Measurements from ENCODE around the gene ACOXL. TPM values are rescaled to one million over a fixed set of nuclear protein-coding genes. Genes with fewer than 3 reads are reported as not detected.
"Not testable (repeated sequence)": the region's sequence is repeated elsewhere in the genome, so short reads cannot be mapped to it uniquely, and the experiment has no call there.

ACOXL gene
- polyA plus RNA-seq, result under 1 TPM in 1 of 3 donors, not detected in 2; 0.10 TPM

- no peak within 1 kb of the TSS for H3K27ac ChIP-seq (ENCODE audit: low read depth, low read length)
Measured at GRCh38 chr2:110732422-110733413, at the start of gene ACOXL. Gene ACOXL (plus strand): TSS chr2:110732573. CDS start chr2:110768390, 35,817 bp downstream.

GRCh38 chr2:110682872-110683271 is 49.5 kb upstream of the ACOXL start:
- no peak overlapping the region for H3K27ac ChIP-seq (ENCODE audit: low read depth, low read length)
- WGBS, 3 donors, result 83 to 97% (median 93%) methylated on average over 1 of the region's 1 CpG

More at GRCh38 chr2:110732422-110733413, at the start of gene ACOXL:
- 2 to 5% (median 4%) methylated on average over 53 to 94 of the region's 94 CpGs for WGBS, 3 donors

- 32 to 67% (median 64%) methylated on average over 9 of the region's 9 CpGs for WGBS, 3 donors
- H3K27ac ChIP-seq (ENCODE audit: low read depth, low read length), result not testable (repeated sequence)
Measured at GRCh38 chr2:110687775-110688484, 44.4 kb upstream of the ACOXL start.

GRCh38 chr2:110688594-110689091 is 43.7 kb upstream of the ACOXL start:
- 35 to 56% (median 47%) methylated on average over 5 of the region's 5 CpGs for WGBS, 3 donors
- no peak overlapping the region for H3K27ac ChIP-seq (ENCODE audit: low read depth, low read length)

- 76 to 87% (median 80%) methylated on average over 4 of the region's 4 CpGs for WGBS, 3 donors
- no peak overlapping the region for H3K27ac ChIP-seq (ENCODE audit: low read depth, low read length)
Measured at GRCh38 chr2:110690083-110690965, 42.0 kb upstream of the ACOXL start.

GRCh38 chr2:110691612-110692258 is 40.6 kb upstream of the ACOXL start:
- WGBS, 3 donors, result 94% methylated on average over 11 of the region's 11 CpGs
- no peak overlapping the region for H3K27ac ChIP-seq (ENCODE audit: low read depth, low read length)

- 26 to 33% (median 31%) methylated on average over 4 to 5 of the region's 5 CpGs for WGBS, 3 donors
- H3K27ac ChIP-seq (ENCODE audit: low read depth, low read length), result not testable (repeated sequence)
Measured at GRCh38 chr2:110695146-110695898, 37.1 kb upstream of the ACOXL start.

GRCh38 chr2:110698253-110698652 is 34.1 kb upstream of the ACOXL start:
- no CpG with 5 or more reads among the region's 6 CpGs for WGBS, 3 donors
- not testable (repeated sequence) for H3K27ac ChIP-seq (ENCODE audit: low read depth, low read length)

- no peak overlapping the region for H3K27ac ChIP-seq (ENCODE audit: low read depth, low read length)
- 45 to 58% (median 54%) methylated on average over 2 of the region's 2 CpGs for WGBS, 3 donors
Measured at GRCh38 chr2:110702514-110703380, 29.6 kb upstream of the ACOXL start.

- WGBS, 3 donors, result 32 to 84% (median 41%) methylated on average over 1 of the region's 1 CpG
Measured at GRCh38 chr2:110707386-110707965, 24.9 kb upstream of the ACOXL start.

GRCh38 chr2:110708455-110708854 is 23.9 kb upstream of the ACOXL start:
- WGBS, 3 donors, result 39 to 51% (median 39%) methylated on average over 1 of the region's 1 CpG
- H3K27ac ChIP-seq (ENCODE audit: low read depth, low read length), result no peak overlapping the region

More at GRCh38 chr2:110707386-110707965, 24.9 kb upstream of the ACOXL start:
- H3K27ac ChIP-seq (ENCODE audit: low read depth, low read length), result no peak overlapping the region

- H3K27ac ChIP-seq (ENCODE audit: low read depth, low read length), result no peak overlapping the region
- 90 to 94% (median 90%) methylated on average over 1 of the region's 1 CpG for WGBS, 3 donors
Measured at GRCh38 chr2:110712737-110713136, 19.6 kb upstream of the ACOXL start.

- H3K27ac ChIP-seq (ENCODE audit: low read depth, low read length), result no peak overlapping the region
- 82 to 90% (median 89%) methylated on average over 6 of the region's 6 CpGs for WGBS, 3 donors
Measured at GRCh38 chr2:110713513-110714362, 18.6 kb upstream of the ACOXL start.

GRCh38 chr2:110714452-110715224 is 17.7 kb upstream of the ACOXL start:
- WGBS, 3 donors, result 48 to 74% (median 53%) methylated on average over 6 of the region's 6 CpGs

More at GRCh38 chr2:110714452-110715224, 17.7 kb upstream of the ACOXL start:
- no peak overlapping the region for H3K27ac ChIP-seq (ENCODE audit: low read depth, low read length)

Data from adipose tissue (tissue), 3 donors.